HCT116 (cell line): ENCODE measurements around the gene RASGRF1. TPM values are rescaled to one million over a fixed set of nuclear protein-coding genes. Genes with fewer than 3 reads are reported as not detected.
A peak's percentile ranks its signal among the peaks of the same experiment; 100 is the strongest.

Experiments
- ATAC-seq: fragments of 200-7000 bp; cut with Tn5 transposase; 2 replicates; pipeline ENCODE4 v1.9.1; 2020; ENCODE audit warnings: mild to moderate bottlenecking, moderate library complexity
- BruUV-seq: library from RNA; stranded (reverse); fragments of 400-500 nt; replicated peaks from 2 replicates; lab custom pipeline; 2021; lab: Mats Ljungman, UMichigan
- CTCF ChIA-PET: fragments of 300-600 bp; sonication (Branson Sonifier 250); formaldehyde crosslinking; loops from one replicate; lab custom pipeline; 2021; ENCODE audit warnings: antibody characterized with exemption; lab: Charles Lee
- POLR2A ChIA-PET: fragments of 300-600, 350-600 bp; sonication (Branson Sonifier 250); formaldehyde crosslinking; loops from one replicate; lab custom pipeline; 2021; ENCODE audit warnings: antibody characterized with exemption; lab: Charles Lee
- RAD21 ChIA-PET, 2 experiments: fragments of 300-600 bp; sonication (Branson Sonifier 250); formaldehyde crosslinking; loops; one replicate each; lab custom pipeline; 2023; ENCODE audit warnings: low total read pairs in 2 of 2; ENCODE audit not compliant: uncharacterized antibody in 2 of 2, unreplicated experiment in 2 of 2, low non-redundant PET in 1 of 2; lab: Charles Lee
- DNase-seq: peaks from one replicate; pipeline ENCODE4 v3.0.0-alpha.2; 2010; ENCODE audit warnings: low read depth, low spot score
- H2AFZ ChIP-seq: fragments of 200-600 bp; shearing (Covaris generic), sonication (generic); 2 replicates; pipeline ENCODE4 v1.6.1; 2017; ENCODE audit warnings: low read depth, mixed run types, mixed read lengths, antibody characterized with exemption, low read length; ENCODE audit not compliant: poor library complexity, severe bottlenecking
- H3K27ac ChIP-seq: 2 replicates; pipeline ENCODE4 v1.5.1; 2012; ENCODE audit warnings: low read depth, low read length
- H3K27me3 ChIP-seq: fragments of 200-600 bp; sonication (generic); 2 replicates; pipeline ENCODE4 v1.6.1; 2016; ENCODE audit warnings: mixed run types, low read length, mixed read lengths; ENCODE audit not compliant: insufficient read depth
- H3K36me3 ChIP-seq, 2 experiments: fragments of 200-500 bp in 1 of 2; fragments of 200-600 bp in 1 of 2; sonication (Bioruptor generic) in 1 of 2; sonication (generic) in 1 of 2; 2 replicates each; pipeline versions ENCODE4 v1.5.1 to v1.6.1; 2014 to 2016; ENCODE audit warnings: low read length in 2 of 2, inconsistent platforms in 1 of 2, mixed read lengths in 1 of 2, mixed run types in 1 of 2; ENCODE audit not compliant: insufficient read depth in 2 of 2, control insufficient read depth in 1 of 2
- H3K4me1 ChIP-seq, 2 experiments: fragments of 200-600 bp in 1 of 2; sonication (generic) in 1 of 2; 2 replicates each; pipeline versions ENCODE4 v1.5.1 to v1.6.1; 2012 to 2017; ENCODE audit warnings: low read length in 2 of 2, inconsistent platforms in 1 of 2, mild to moderate bottlenecking in 1 of 2, mixed read lengths in 1 of 2, mixed run types in 1 of 2, moderate library complexity in 1 of 2; ENCODE audit not compliant: insufficient read depth in 2 of 2, control insufficient read depth in 1 of 2
- H3K4me2 ChIP-seq: fragments of 200-600 bp; sonication (generic); 2 replicates; pipeline ENCODE4 v1.6.1; 2017; ENCODE audit warnings: mixed run types, low read length, mixed read lengths
- H3K4me3 ChIP-seq, 2 experiments: fragments of 200-600 bp in 1 of 2; sonication (generic) in 1 of 2; replicated peaks in 1 of 2; 2 replicates each; pipeline ENCODE4 v1.5.1; 2011 to 2016; ENCODE audit warnings: low read length in 2 of 2, control low read depth in 1 of 2, low read depth in 1 of 2, mild to moderate bottlenecking in 1 of 2, mixed read lengths in 1 of 2, mixed run types in 1 of 2
- H3K79me2 ChIP-seq: fragments of 200-600 bp; sonication (generic); 2 replicates; pipeline ENCODE4 v1.6.1; 2017; ENCODE audit warnings: mild to moderate bottlenecking, mixed run types, low read length, moderate library complexity, mixed read lengths; ENCODE audit not compliant: insufficient read depth
- H3K9ac ChIP-seq: fragments of 200-600 bp; sonication (generic); 2 replicates; pipeline ENCODE4 v1.6.1; 2016; ENCODE audit warnings: low read length, mixed read lengths
- H3K9me2 ChIP-seq: fragments of 200-600 bp; sonication (generic), shearing (Covaris generic); 2 replicates; pipeline ENCODE4 v1.6.1; 2017; ENCODE audit warnings: mixed run types, mild to moderate bottlenecking, moderate library complexity; ENCODE audit not compliant: insufficient read depth
- H3K9me3 ChIP-seq, 2 experiments: fragments of 200-500 bp in 1 of 2; fragments of 200-600 bp in 1 of 2; sonication (Bioruptor generic) in 1 of 2; sonication (generic) in 1 of 2; 2 replicates each; pipeline ENCODE4 v1.6.1; 2014 to 2017; ENCODE audit warnings: low read length in 2 of 2, mixed read lengths in 2 of 2, inconsistent platforms in 1 of 2, low read depth in 1 of 2, mild to moderate bottlenecking in 1 of 2, mixed run types in 1 of 2, moderate library complexity in 1 of 2; ENCODE audit not compliant: control insufficient read depth in 1 of 2, insufficient read depth in 1 of 2
- H4K20me1 ChIP-seq: fragments of 200-600 bp; sonication (generic), shearing (Covaris generic); 2 replicates; pipeline ENCODE4 v1.6.1; 2017; ENCODE audit warnings: mixed run types, mild to moderate bottlenecking, moderate library complexity; ENCODE audit not compliant: insufficient read depth
- CBX3 ChIP-seq: IDR thresholded peaks from 2 replicates; pipeline ENCODE4 v1.6.1; 2012; ENCODE audit warnings: low read depth
- ELF1 ChIP-seq: IDR thresholded peaks from 2 replicates; pipeline ENCODE4 v1.6.1; 2012; ENCODE audit warnings: low read depth, borderline replicate concordance
- EZH2 ChIP-seq: fragments of 200-600 bp; sonication (generic); IDR thresholded peaks from 2 replicates; pipeline ENCODE4 v1.6.1; 2017; ENCODE audit warnings: antibody characterized with exemption, mixed run types
- MAX ChIP-seq: IDR thresholded peaks from 2 replicates; pipeline ENCODE4 v1.6.1; 2012
- POLR2AphosphoS5 ChIP-seq: IDR thresholded peaks from 2 replicates; pipeline ENCODE4 v1.6.1; 2011; ENCODE audit warnings: mild to moderate bottlenecking, low read depth, low read length, moderate library complexity
- SIN3A ChIP-seq: IDR thresholded peaks from 2 replicates; pipeline ENCODE4 v1.6.1; 2012; ENCODE audit warnings: low read depth
- TCF7L2 ChIP-seq: IDR thresholded peaks from 2 replicates; pipeline ENCODE4 v1.7.0; 2011; ENCODE audit warnings: borderline replicate concordance, inconsistent platforms; ENCODE audit not compliant: insufficient read depth, insufficient read length; ENCODE audit errors: extremely low read depth
- YY1 ChIP-seq: IDR thresholded peaks from 2 replicates; pipeline ENCODE4 v1.6.1; 2011; ENCODE audit warnings: low read length, low read depth, moderate library complexity, mild to moderate bottlenecking; ENCODE audit not compliant: insufficient replicate concordance; ENCODE audit errors: extremely low read depth
- ZBTB33 ChIP-seq: IDR thresholded peaks from 2 replicates; pipeline ENCODE4 v1.6.1; 2011; ENCODE audit warnings: mild to moderate bottlenecking, low read length, moderate library complexity; ENCODE audit not compliant: insufficient replicate concordance; ENCODE audit errors: extremely low read depth
- intact Hi-C: fragments of 100-400 bp; cut with micrococcal nuclease; formaldehyde crosslinking; loops from 2 replicates; pipeline ENCODE4 v1.10.0; 2022
- total RNA-seq: library from RNA; stranded (reverse); gene quantifications from one replicate; pipeline ENCODE4 v1.2.1, GENCODE V29; 2021; ENCODE audit not compliant: unreplicated experiment
- TF ChIP-seq, protein P1 (sequence below), 3 experiments: fragments of 200-600 bp in 1 of 3; sonication (generic) in 1 of 3; IDR thresholded peaks in 2 of 3; conservative IDR thresholded peaks in 1 of 3; 2 replicates each; pipeline ENCODE4 v1.5.1; 2012 to 2017; ENCODE audit warnings: low read depth in 2 of 3, low read length in 2 of 3, antibody characterized with exemption in 1 of 3, borderline replicate concordance in 1 of 3, control low read depth in 1 of 3, mild to moderate bottlenecking in 1 of 3, mixed read lengths in 1 of 3, mixed run types in 1 of 3, moderate library complexity in 1 of 3; ENCODE audit not compliant: insufficient read depth in 1 of 3

Gene RASGRF1
- total RNA-seq, 1 experiment from 2014 or later = 2.4 TPM

DNA sequence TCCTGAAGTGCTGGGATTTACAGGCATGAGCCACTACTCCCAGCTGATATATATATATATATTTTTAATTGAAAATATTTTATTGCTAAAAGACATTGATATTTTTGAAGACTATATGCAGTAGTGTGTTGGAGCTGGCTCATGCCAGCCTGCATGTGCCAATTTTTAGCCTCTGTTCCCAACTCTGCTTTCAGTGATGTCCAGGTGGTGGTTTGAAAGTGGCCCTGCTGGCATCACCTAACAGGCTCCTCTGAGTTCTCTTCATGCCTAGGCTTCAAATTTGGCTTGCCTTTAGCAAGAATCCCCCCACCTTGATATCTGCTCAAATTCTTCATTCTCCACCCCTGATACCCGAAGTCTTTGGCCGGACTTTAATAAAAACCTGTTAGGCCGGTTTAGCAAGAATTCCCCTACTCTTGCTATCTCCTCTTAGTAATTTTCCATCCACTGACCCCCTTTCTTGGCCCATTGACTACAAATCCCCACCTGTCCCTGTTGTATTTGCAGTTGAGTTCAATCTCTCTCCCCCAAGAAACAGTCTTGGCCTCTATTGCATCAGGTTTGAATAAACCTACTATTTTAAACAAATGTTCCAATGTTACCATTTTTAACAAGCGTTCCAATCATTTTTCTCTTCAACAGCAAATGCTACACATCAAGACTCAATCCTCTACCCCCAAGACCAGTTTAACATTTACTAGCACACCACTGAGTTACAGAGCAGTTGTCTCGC is 121.9 kb downstream of the RASGRF1 start (continued):
- no peak for TF ChIP-seq EZH2

DNA sequence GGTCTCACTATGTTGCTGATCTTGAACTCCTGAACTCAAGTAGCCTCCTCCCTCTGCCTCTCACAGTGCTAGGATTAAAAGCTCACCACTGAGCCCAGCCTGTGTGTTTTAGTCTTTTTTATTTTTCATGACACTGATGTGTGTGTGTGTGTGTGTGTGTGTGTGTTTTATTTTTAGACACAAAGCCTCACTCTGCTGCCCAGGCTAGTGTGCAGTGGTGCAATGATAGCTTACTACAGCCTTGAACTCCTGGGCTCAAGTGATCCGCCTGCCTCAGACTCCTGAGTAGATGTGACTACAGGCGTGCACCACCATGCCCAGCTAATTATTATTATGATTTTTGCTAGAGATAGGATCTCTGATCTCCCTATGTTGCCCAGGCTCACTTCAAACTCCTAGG is 122.5 kb downstream of the RASGRF1 start:
- ATAC-seq (peak; percentile 57), DNase-seq (no peak)
- POLR2A ChIA-PET = interaction anchor here (0.9 kb wide), 1 partner anchor 8 kb away, joined by 3 read pairs; no protein-coding TSS in a partner anchor
- H3K36me3 ChIP-seq = no peaks in the 10 kb centered on the region
- intact Hi-C loops = no loop called here
- no TSS peak for BruUV-seq
- no peaks in the 10 kb centered on the region for H3K9me2 ChIP-seq
- RAD21 ChIA-PET = no interaction called here
- H3K9ac ChIP-seq = no peak overlapping the region
- TF ChIP-seq YY1 = no peak
- TF ChIP-seq SIN3A = no peak
- TF ChIP-seq ELF1 = no peak
- no peak for TF ChIP-seq MAX
- TF ChIP-seq, protein P1, sequence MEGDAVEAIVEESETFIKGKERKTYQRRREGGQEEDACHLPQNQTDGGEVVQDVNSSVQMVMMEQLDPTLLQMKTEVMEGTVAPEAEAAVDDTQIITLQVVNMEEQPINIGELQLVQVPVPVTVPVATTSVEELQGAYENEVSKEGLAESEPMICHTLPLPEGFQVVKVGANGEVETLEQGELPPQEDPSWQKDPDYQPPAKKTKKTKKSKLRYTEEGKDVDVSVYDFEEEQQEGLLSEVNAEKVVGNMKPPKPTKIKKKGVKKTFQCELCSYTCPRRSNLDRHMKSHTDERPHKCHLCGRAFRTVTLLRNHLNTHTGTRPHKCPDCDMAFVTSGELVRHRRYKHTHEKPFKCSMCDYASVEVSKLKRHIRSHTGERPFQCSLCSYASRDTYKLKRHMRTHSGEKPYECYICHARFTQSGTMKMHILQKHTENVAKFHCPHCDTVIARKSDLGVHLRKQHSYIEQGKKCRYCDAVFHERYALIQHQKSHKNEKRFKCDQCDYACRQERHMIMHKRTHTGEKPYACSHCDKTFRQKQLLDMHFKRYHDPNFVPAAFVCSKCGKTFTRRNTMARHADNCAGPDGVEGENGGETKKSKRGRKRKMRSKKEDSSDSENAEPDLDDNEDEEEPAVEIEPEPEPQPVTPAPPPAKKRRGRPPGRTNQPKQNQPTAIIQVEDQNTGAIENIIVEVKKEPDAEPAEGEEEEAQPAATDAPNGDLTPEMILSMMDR (IDR thresholded peaks at IDR 0.05 in 2 of 3, conservative IDR thresholded peaks at IDR 0.05 in 1 of 3; ENCODE audit: borderline replicate concordance in 1 of 3, insufficient read depth in 1 of 3, low read depth in 2 of 3, low read length in 2 of 3) = no peak
- no peak for TF ChIP-seq CBX3
- TF ChIP-seq TCF7L2 = no peak
- no peak for TF ChIP-seq EZH2
- TF ChIP-seq ZBTB33 = no peak
- no peak for TF ChIP-seq POLR2AphosphoS5
- no peaks in the 10 kb centered on the region for H4K20me1 ChIP-seq
- no peak overlapping the region for H3K4me3 ChIP-seq
- peak overlapping the region; percentile 70; the same call in 1 of the 2 replicates for H3K4me2 ChIP-seq
- CTCF ChIA-PET = interaction anchor here (0.8 to 2.5 kb wide), 3 partner anchors 11 to 217 kb away, joined by 3 to 13 read pairs (median 5); no protein-coding TSS in a partner anchor
- no peaks in the 10 kb centered on the region for H3K27me3 ChIP-seq
- no peaks in the 10 kb centered on the region for H3K79me2 ChIP-seq
- H3K4me1 ChIP-seq = peaks cover 25 to 30% of the 10 kb centered on the region in 2 experiments
- no peaks in the 10 kb centered on the region for H3K9me3 ChIP-seq
- peak overlapping the region; percentile 40 for H3K27ac ChIP-seq
- H2AFZ ChIP-seq = no peak overlapping the region
